T-helper 1 cell (primary cell): ENCODE data around the gene SRP54.
"Not testable (repeated sequence)": the region's sequence is repeated elsewhere in the genome, so short reads cannot be mapped to it uniquely, and the experiment has no call there.

Experiments
- DNase-seq, 5 donors: peaks; one replicate each; pipeline ENCODE4 v3.0.0-alpha.2; 2012 to 2020

The SRP54 gene

GRCh38 chr14:34985740-34986139 lies 2.9 kb downstream of the SRP54 start:
- no peak for DNase-seq

- no peak for DNase-seq
These were observed 4.4 kb downstream of the SRP54 start for GRCh38 chr14:34987180-34987579.

GRCh38 chr14:34989762-34990161 lies 7.0 kb downstream of the SRP54 start:
- DNase-seq = no peak

GRCh38 chr14:34993426-34993825 lies 10.6 kb downstream of the SRP54 start:
- no peak for DNase-seq

GRCh38 chr14:34994668-34995067 lies 11.9 kb downstream of the SRP54 start:
- no peak for DNase-seq

GRCh38 chr14:34997762-34998161 lies 15.0 kb downstream of the SRP54 start:
- DNase-seq = no peak

GRCh38 chr14:34999500-34999899 lies 16.7 kb downstream of the SRP54 start:
- DNase-seq = no peak

- no peak for DNase-seq
These were observed 18.8 kb downstream of the SRP54 start for GRCh38 chr14:35001621-35002020.

- DNase-seq = no peak
These were observed 22.0 kb downstream of the SRP54 start for GRCh38 chr14:35004839-35005238.

- no peak for DNase-seq
These were observed 33.8 kb downstream of the SRP54 start for GRCh38 chr14:35016568-35016967.

- DNase-seq = no peak
These were observed 37.9 kb downstream of the SRP54 start for GRCh38 chr14:35020713-35021112.

- DNase-seq = no peak
These were observed 45.6 kb downstream of the SRP54 start for GRCh38 chr14:35028435-35028834.

- DNase-seq = no peak
These were observed 49.8 kb downstream of the SRP54 start for GRCh38 chr14:35032562-35032961.

GRCh38 chr14:35034440-35034833 lies 51.6 kb downstream of the SRP54 start:
- DNase-seq = no peak

GRCh38 chr14:35034944-35035554 lies 52.3 kb downstream of the SRP54 start:
- not testable (repeated sequence) for DNase-seq

- not testable (repeated sequence) for DNase-seq
These were observed 55.5 kb downstream of the SRP54 start for GRCh38 chr14:35038312-35038711.

GRCh38 chr14:35042632-35043031 lies 59.8 kb downstream of the SRP54 start:
- DNase-seq = no peak

GRCh38 chr14:35043046-35043445 lies 60.3 kb downstream of the SRP54 start:
- no peak for DNase-seq

- DNase-seq = no peak
These were observed 62.4 kb downstream of the SRP54 start for GRCh38 chr14:35044939-35045797.

- DNase-seq = no peak
These were observed 62.9 kb downstream of the SRP54 start for GRCh38 chr14:35045798-35046047.

- peak; percentile 99 to 100 (median 100) for DNase-seq
These were observed 63.4 kb downstream of the SRP54 start, which contains the start of gene FAM177A1 for GRCh38 chr14:35046048-35046750. Gene FAM177A1, plus strand, starts transcription at chr14:35046272. Its CDS starts 192 bp downstream, at chr14:35046464.

GRCh38 chr14:35046751-35047536 lies 64.2 kb downstream of the SRP54 start:
- DNase-seq = no peak

- no peak for DNase-seq
These were observed 65.3 kb downstream of the SRP54 start for GRCh38 chr14:35047976-35048513.
